Right atrium auricular region (tissue), 2 donors: ENCODE measurements around the gene KIAA1328. TPM values are rescaled to one million over a fixed set of nuclear protein-coding genes. Genes with fewer than 3 reads are reported as not detected.

Experiments used
- DNase-seq: peaks from one replicate; pipeline ENCODE4 v3.0.0-alpha.2; 2019; ENCODE audit warnings: low spot score
- H3K27ac ChIP-seq, 2 donors: fragments of 200-600 bp; sonication (generic); 1 replicate in 1 of 2; 2 replicates in 1 of 2; pipeline ENCODE4 v1.5.1; 2016 to 2019
- H3K27me3 ChIP-seq, 2 donors: fragments of 200-600 bp; sonication (generic); one replicate each; pipeline versions ENCODE4 v1.5.1 to v1.6.0; 2017 to 2019
- H3K36me3 ChIP-seq: fragments of 200-600 bp; sonication (generic); one replicate; pipeline ENCODE4 v1.5.1; 2016
- H3K4me1 ChIP-seq, 2 donors: fragments of 200-600 bp; sonication (generic); one replicate each; pipeline versions ENCODE4 v1.5.1 to v1.6.0; 2017 to 2019
- H3K4me3 ChIP-seq, 2 donors: fragments of 200-600 bp; sonication (generic); 1 replicate in 1 of 2; 2 replicates in 1 of 2; pipeline ENCODE4 v1.5.1; 2017 to 2019; ENCODE audit warnings: mild to moderate bottlenecking in 1 of 2, moderate library complexity in 1 of 2
- H3K9me3 ChIP-seq, 2 donors: fragments of 200-600 bp; sonication (generic); one replicate each; pipeline ENCODE4 v1.5.1; 2019
- total RNA-seq, 2 donors: library from RNA; depleted of rRNA; stranded (reverse); fragments of >200 nt; gene quantifications; one replicate each; pipeline ENCODE4 v1.1.0, GENCODE V29; 2016
- TF ChIP-seq, protein P1 (sequence below), 2 donors: fragments of 200-600 bp; sonication (generic); IDR thresholded peaks; one replicate each; pipeline ENCODE4 v1.5.1; 2019; ENCODE audit warnings: antibody characterized with exemption in 2 of 2

The KIAA1328 gene
- total RNA-seq, 2 donors from 2014 or later: 7.2 to 7.8 TPM

DNA sequence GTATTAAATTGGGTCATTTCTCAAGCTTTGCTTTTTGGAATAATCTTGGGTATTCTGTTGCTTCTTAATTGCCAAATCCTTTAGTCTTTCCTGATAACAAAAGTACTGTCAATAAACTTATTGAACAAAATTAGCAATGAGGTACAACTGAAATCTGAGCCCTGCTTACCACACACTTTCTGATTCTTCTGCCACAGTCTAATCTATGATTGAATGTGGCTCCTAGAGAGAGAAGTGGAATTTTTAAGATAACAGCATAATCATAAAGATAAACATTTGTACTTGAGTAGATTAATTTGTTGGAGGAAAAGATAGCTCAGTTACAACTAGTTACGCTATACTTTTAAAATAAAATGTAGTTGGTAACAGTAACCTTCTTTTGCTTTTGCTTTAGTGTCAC lies 381.9 kb downstream of the KIAA1328 start:
- Histone ChIP-seq H3K9me3 (peaks cover 0 to 5% of the 10 kb centered on the region in 2 donors), H3K4me1 (no peaks in the 10 kb centered on the region), H3K36me3 (no peaks in the 10 kb centered on the region), H3K27ac (no peak overlapping the region), H3K4me3 (no peak overlapping the region), H3K27me3 (no peaks in the 10 kb centered on the region)
- TF ChIP-seq, protein P1, sequence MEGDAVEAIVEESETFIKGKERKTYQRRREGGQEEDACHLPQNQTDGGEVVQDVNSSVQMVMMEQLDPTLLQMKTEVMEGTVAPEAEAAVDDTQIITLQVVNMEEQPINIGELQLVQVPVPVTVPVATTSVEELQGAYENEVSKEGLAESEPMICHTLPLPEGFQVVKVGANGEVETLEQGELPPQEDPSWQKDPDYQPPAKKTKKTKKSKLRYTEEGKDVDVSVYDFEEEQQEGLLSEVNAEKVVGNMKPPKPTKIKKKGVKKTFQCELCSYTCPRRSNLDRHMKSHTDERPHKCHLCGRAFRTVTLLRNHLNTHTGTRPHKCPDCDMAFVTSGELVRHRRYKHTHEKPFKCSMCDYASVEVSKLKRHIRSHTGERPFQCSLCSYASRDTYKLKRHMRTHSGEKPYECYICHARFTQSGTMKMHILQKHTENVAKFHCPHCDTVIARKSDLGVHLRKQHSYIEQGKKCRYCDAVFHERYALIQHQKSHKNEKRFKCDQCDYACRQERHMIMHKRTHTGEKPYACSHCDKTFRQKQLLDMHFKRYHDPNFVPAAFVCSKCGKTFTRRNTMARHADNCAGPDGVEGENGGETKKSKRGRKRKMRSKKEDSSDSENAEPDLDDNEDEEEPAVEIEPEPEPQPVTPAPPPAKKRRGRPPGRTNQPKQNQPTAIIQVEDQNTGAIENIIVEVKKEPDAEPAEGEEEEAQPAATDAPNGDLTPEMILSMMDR (IDR thresholded peaks at IDR 0.05): no peak
- DNase-seq: no peak

DNA sequence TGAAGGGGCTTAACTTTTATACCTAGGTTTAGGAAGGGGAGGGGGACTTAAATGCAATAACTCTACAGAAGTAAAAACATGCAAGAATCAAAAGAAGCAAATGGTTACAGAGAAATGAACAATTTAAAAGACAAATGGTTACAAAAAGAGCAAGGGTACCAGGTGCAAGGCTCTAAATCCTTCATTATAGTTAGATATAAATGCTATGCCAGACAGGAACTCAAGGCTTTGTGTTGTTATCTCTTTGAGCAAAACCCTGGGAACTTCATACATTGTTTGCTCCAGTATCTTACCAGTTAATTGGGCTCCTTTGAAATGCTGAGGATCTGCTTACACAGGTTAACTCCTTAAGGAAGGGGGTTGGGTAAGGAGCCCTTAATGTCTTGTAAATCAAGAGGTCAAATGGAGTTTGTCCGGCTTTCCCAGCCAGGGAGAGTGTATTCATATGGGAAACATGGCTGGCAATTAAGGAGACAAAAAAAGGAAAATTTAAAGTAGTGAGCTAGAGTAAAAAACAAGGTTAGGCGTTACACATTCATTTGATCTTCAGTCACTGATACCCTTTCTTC lies 389.2 kb downstream of the KIAA1328 start:
- Histone ChIP-seq H3K4me1 (no peaks in the 10 kb centered on the region), H3K4me3 (no peak overlapping the region), H3K27me3 (no peaks in the 10 kb centered on the region), H3K9me3 (peaks cover 0 to 5% of the 10 kb centered on the region in 2 donors), H3K36me3 (no peaks in the 10 kb centered on the region), H3K27ac (no peak overlapping the region)
- TF ChIP-seq, protein P1 (IDR thresholded peaks at IDR 0.05): no peak
- no peak for DNase-seq

DNA sequence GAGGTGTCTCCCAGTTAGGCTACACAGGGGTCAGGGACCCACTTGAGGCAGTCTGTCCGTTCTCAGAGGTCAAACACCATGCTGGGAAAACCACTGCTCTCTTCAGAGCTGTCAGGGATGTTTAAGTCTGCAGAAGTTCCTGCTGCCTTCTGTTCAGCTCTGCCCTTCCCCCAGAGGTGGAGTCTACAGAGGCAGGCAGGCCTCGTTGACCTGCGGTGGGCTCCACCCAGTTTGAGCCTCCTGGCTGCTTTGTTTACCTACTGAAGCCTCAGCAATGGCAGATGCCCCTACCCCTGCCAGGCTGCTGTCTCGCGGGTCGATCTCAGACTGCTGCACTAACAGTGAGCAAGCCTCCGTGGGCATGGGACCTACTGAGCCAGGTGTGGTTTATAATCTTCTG lies 390.3 kb downstream of the KIAA1328 start:
- no peak overlapping the region for H3K4me3 ChIP-seq
- H3K27me3 ChIP-seq: no peaks in the 10 kb centered on the region
- TF ChIP-seq, protein P1 (IDR thresholded peaks at IDR 0.05): no peak
- no peaks in the 10 kb centered on the region for H3K4me1 ChIP-seq
- H3K9me3 ChIP-seq: no peaks in the 10 kb centered on the region
- no peak for DNase-seq
- H3K27ac ChIP-seq: no peak overlapping the region
- no peaks in the 10 kb centered on the region for H3K36me3 ChIP-seq

GRCh38 chr18:37222354-37222998 lies 393.5 kb downstream of the KIAA1328 start:
- Histone ChIP-seq H3K4me1 (no peaks in the 10 kb centered on the region), H3K9me3 (no peaks in the 10 kb centered on the region), H3K27me3 (no peaks in the 10 kb centered on the region), H3K36me3 (no peaks in the 10 kb centered on the region), H3K27ac (no peak overlapping the region), H3K4me3 (no peak overlapping the region)
- DNase-seq: no peak
- TF ChIP-seq, protein P1 (IDR thresholded peaks at IDR 0.05): no peak

DNA sequence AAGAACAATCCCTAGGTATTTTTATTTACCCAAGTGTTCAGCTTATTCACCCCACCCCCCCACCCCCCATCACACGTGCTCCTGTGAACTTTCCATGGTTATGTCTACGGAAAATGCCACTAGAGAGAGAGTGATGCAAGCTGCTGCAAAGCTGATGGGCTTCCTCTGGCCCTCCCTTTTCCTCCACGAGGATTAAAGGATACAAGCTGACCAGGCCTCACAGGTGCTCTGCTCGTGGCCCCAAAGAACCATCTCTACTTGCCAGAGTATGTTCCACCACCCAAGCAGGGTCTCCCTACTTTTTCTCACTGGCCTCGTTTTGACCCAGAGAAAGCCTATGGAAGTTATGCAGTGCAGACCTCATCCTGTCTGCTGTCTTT lies 394.1 kb downstream of the KIAA1328 start:
- no peaks in the 10 kb centered on the region for H3K4me1 ChIP-seq
- H3K36me3 ChIP-seq: no peaks in the 10 kb centered on the region
- H3K9me3 ChIP-seq: no peaks in the 10 kb centered on the region
- TF ChIP-seq, protein P1 (IDR thresholded peaks at IDR 0.05): no peak
- no peak overlapping the region for H3K4me3 ChIP-seq
- no peak overlapping the region for H3K27ac ChIP-seq
- no peak for DNase-seq
- no peaks in the 10 kb centered on the region for H3K27me3 ChIP-seq

GRCh38 chr18:37225279-37225678 lies 396.4 kb downstream of the KIAA1328 start:
- Histone ChIP-seq H3K9me3 (no peaks in the 10 kb centered on the region), H3K27ac (no peak overlapping the region), H3K27me3 (no peaks in the 10 kb centered on the region), H3K4me1 (no peaks in the 10 kb centered on the region), H3K4me3 (no peak overlapping the region), H3K36me3 (no peaks in the 10 kb centered on the region)
- TF ChIP-seq, protein P1 (IDR thresholded peaks at IDR 0.05): no peak
- DNase-seq: no peak
